GM18909 (cell line): ENCODE measurements around the gene NT5DC1.
"Not testable (repeated sequence)": the region's sequence is repeated elsewhere in the genome, so short reads cannot be mapped to it uniquely, and the experiment has no call there.

Experiments
- ATAC-seq: cut with Tn5 transposase; IDR thresholded peaks from one replicate; pipeline ENCODE4 v1.9.1; 2021; ENCODE audit warnings: mild to moderate bottlenecking; ENCODE audit not compliant: unreplicated experiment, poor library complexity

The NT5DC1 gene

GRCh38 chr6:116087437-116088027, 13.1 kb upstream of the NT5DC1 start:
- peak; percentile 96 for ATAC-seq

GRCh38 chr6:116088946-116089345, 11.7 kb upstream of the NT5DC1 start:
- no peak for ATAC-seq

GRCh38 chr6:116090251-116090650, 10.4 kb upstream of the NT5DC1 start:
- ATAC-seq, result peak; percentile 71

- ATAC-seq, result no peak
Measured at GRCh38 chr6:116094041-116094440, 6.6 kb upstream of the NT5DC1 start.

GRCh38 chr6:116096048-116096759, 4.4 kb upstream of the NT5DC1 start:
- not testable (repeated sequence) for ATAC-seq

- ATAC-seq, result no peak
Measured at GRCh38 chr6:116096979-116097816, 3.5 kb upstream of the NT5DC1 start.

- ATAC-seq, result no peak
Measured at GRCh38 chr6:116099036-116099435, 1.6 kb upstream of the NT5DC1 start.

GRCh38 chr6:116101302-116101718, 657 bp downstream of the NT5DC1 start:
- no peak for ATAC-seq

GRCh38 chr6:116101790-116102189, 1.1 kb downstream of the NT5DC1 start:
- ATAC-seq, result no peak

GRCh38 chr6:116102873-116103272, 2.2 kb downstream of the NT5DC1 start:
- ATAC-seq, result no peak

GRCh38 chr6:116104636-116105035, 4.0 kb downstream of the NT5DC1 start:
- no peak for ATAC-seq

GRCh38 chr6:116105247-116105646, 4.6 kb downstream of the NT5DC1 start:
- ATAC-seq, result no peak

GRCh38 chr6:116106146-116106545, 5.5 kb downstream of the NT5DC1 start:
- no peak for ATAC-seq

- ATAC-seq, result no peak
Measured at GRCh38 chr6:116108836-116109235, 8.2 kb downstream of the NT5DC1 start.

- peak; percentile 79 for ATAC-seq
Measured at GRCh38 chr6:116111552-116112528, 11.2 kb downstream of the NT5DC1 start.

GRCh38 chr6:116113386-116113785, 12.7 kb downstream of the NT5DC1 start:
- no peak for ATAC-seq

GRCh38 chr6:116115781-116116180, 15.1 kb downstream of the NT5DC1 start:
- no peak for ATAC-seq

GRCh38 chr6:116118608-116119007, 18.0 kb downstream of the NT5DC1 start:
- ATAC-seq, result no peak

- no peak for ATAC-seq
Measured at GRCh38 chr6:116120430-116120829, 19.8 kb downstream of the NT5DC1 start.

- no peak for ATAC-seq
Measured at GRCh38 chr6:116126032-116126431, 25.4 kb downstream of the NT5DC1 start, which contains the start of gene COL10A1. Gene COL10A1, minus strand, starts transcription at chr6:116126132. Its CDS starts 640 bp downstream, at chr6:116125492.
